ENCODE results near the gene HDAC9.
A peak's percentile ranks its signal among the peaks of the same experiment; 100 is the strongest.

HDAC9 gene

DNA sequence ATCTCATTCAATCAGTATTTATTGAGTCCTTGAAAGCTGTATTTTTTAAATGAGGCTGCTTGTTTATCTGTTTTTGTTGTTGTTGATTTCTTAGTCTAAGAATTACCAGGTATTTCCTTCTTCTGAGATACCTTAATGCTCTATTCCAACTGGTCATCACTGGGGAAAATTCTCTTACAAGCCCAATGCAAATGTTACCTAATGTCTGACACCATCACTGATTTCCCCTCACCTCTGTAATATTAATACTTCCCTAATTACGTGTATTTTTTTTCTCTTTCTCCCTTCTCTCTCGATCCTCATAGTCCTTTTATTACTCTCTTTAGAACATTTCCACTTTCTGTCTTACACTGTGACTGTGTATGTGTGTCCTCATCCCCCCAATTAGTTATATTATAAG is 13.9 kb downstream of the HDAC9 start:
- no peak for DNase-seq (ENCODE audit: low read depth)
- H3K4me3 ChIP-seq (ENCODE audit: control insufficient read depth, low read depth, low read length): peak overlapping the region; percentile 30
- TF ChIP-seq, protein P1, sequence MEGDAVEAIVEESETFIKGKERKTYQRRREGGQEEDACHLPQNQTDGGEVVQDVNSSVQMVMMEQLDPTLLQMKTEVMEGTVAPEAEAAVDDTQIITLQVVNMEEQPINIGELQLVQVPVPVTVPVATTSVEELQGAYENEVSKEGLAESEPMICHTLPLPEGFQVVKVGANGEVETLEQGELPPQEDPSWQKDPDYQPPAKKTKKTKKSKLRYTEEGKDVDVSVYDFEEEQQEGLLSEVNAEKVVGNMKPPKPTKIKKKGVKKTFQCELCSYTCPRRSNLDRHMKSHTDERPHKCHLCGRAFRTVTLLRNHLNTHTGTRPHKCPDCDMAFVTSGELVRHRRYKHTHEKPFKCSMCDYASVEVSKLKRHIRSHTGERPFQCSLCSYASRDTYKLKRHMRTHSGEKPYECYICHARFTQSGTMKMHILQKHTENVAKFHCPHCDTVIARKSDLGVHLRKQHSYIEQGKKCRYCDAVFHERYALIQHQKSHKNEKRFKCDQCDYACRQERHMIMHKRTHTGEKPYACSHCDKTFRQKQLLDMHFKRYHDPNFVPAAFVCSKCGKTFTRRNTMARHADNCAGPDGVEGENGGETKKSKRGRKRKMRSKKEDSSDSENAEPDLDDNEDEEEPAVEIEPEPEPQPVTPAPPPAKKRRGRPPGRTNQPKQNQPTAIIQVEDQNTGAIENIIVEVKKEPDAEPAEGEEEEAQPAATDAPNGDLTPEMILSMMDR (conservative IDR thresholded peaks at IDR 0.05; ENCODE audit: control insufficient read depth, insufficient read depth, low read depth, low read length): no peak

DNA sequence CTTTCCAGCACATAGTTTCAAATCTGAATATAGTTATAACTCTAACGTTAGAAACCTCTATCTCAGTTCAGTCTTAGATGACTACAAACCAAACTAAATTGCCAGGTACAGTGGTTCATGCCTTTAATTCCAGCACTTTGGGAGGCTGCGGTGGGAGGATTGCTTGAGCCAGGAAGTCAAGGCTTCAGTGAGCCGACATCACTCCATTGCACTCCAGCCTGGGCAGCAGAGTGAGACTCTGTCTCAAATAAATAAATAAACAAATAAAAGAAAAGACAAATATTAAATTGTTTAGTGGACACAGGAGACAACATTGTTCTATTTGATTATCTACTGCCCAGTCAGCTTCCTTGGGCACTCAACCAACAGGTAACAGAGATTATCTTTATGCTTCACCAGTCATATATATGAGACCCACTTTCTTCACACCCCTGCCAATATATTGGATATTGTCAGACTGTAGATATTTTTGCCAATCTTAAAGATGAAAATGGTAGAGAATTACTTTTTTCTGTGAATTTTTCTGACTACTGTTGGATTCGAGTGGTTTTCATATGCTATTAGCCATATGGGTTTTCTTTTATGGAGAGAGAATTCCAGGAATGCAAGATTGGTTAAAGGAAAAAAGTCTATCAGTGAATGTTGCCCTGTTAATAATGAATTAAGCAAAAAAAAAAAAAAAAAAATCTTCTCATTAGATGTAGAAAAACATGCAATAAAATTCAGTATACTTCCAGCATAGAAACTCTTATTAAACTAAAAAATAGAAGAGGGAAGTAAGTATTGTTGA is 16.0 kb downstream of the HDAC9 start:
- TF ChIP-seq, protein P1 (conservative IDR thresholded peaks at IDR 0.05; ENCODE audit: control insufficient read depth, insufficient read depth, low read depth, low read length): no peak
- DNase-seq (ENCODE audit: low read depth): no peak
- no peak overlapping the region for H3K4me3 ChIP-seq (ENCODE audit: control insufficient read depth, low read depth, low read length)

DNA sequence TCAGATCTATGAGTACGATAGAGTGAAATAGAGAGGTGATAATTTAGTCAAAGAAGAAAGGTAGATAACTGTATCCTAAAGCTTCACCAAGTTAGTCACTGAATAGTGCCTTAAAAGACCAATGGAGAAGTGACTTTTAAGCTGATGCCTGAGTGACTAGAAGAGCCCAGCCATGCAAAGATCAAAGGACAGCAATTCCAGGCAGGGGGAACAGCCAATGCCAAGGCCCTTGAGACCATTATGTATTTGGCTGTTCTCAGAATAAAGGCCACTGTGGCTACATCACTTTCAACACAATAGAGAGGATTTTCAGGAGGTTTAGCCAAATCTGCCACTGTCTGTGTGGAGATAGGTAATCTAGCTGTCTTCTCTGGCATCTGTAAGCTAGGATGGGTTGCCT is 17.8 kb downstream of the HDAC9 start:
- TF ChIP-seq, protein P1 (conservative IDR thresholded peaks at IDR 0.05; ENCODE audit: control insufficient read depth, insufficient read depth, low read depth, low read length): no peak

DNA sequence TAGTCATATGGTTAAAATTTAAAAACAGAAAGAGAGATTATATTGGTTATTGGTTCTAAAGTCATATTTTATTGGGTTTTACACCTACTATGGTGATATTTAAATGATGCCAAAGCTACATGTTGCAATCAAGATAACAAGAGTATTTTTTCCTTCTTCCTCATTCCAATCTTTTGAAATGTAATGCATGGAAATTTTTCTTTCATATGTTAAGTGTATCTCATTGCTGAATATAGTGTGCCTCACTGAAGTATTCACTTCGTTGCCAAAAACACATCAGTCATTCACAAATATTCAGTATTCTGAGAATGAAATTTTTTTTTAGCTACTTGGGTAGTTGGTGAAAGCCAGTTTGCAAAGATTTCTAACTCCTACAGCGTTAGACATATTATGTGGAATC is 19.5 kb downstream of the HDAC9 start:
- TF ChIP-seq, protein P1 (conservative IDR thresholded peaks at IDR 0.05; ENCODE audit: control insufficient read depth, insufficient read depth, low read depth, low read length): no peak
- DNase-seq (ENCODE audit: low read depth): no peak
- no peak overlapping the region for H3K4me3 ChIP-seq (ENCODE audit: control insufficient read depth, low read depth, low read length)

More for the DNA sequence above, 17.8 kb downstream of the HDAC9 start:
- DNase-seq (ENCODE audit: low read depth): no peak
- H3K4me3 ChIP-seq (ENCODE audit: control insufficient read depth, low read depth, low read length): no peak overlapping the region

DNA sequence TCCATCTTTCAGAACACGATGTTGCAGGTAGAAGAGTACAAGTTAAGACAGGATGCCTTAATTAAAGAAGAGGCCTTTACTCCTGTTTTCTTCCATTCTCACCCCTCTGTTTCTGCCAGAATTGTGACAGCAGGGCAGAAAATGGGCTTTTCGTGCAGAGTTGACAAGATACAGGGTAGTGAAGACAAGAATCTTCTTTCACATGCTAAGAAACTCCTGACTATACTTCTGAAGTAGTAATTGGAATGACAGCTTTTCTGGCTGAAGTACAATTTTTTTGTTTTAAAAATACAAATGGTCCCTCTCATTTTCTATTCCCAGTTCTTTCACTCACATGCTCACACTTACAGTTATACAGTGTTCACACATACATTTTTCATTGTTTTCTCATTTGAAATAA is 22.1 kb downstream of the HDAC9 start:
- no peak for DNase-seq (ENCODE audit: low read depth)
- H3K4me3 ChIP-seq (ENCODE audit: control insufficient read depth, low read depth, low read length): no peak overlapping the region
- TF ChIP-seq, protein P1 (conservative IDR thresholded peaks at IDR 0.05; ENCODE audit: control insufficient read depth, insufficient read depth, low read depth, low read length): no peak

DNA sequence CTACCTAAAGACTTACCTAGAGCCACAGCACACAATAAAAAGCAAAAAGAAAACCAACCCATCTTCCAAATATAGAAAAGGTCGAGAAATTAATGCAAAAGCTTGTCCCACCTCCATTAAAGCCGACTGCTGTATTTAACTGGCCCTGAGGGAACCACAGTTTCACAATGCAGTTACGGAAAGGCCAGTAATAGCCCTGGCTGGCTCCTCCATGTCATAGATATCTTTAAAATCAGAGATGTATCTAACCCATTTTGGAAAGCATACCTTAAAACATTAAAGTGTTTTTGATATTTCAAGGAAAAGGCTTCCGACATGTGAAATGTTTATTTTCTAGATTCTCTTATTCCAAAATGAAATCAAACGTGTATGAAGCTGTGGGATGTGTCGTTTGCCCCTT is 23.0 kb downstream of the HDAC9 start:
- no peak for DNase-seq (ENCODE audit: low read depth)
- no peak overlapping the region for H3K4me3 ChIP-seq (ENCODE audit: control insufficient read depth, low read depth, low read length)
- TF ChIP-seq, protein P1 (conservative IDR thresholded peaks at IDR 0.05; ENCODE audit: control insufficient read depth, insufficient read depth, low read depth, low read length): no peak

All from fibroblast of mammary gland (primary cell).